Neural cell (in vitro differentiated cells): Measurements from ENCODE around the gene PLA2G12A. TPM values are rescaled to one million over a fixed set of nuclear protein-coding genes. Genes with fewer than 3 reads are reported as not detected.

ENCODE experiments used
- H2AFZ ChIP-seq: fragments of 200-600, 300-800 bp; sonication (generic), shearing (Covaris generic); 2 replicates; pipeline ENCODE4 v1.6.0; 2014; ENCODE audit warnings: low read depth, mild to moderate bottlenecking, antibody characterized with exemption, low read length, moderate library complexity
- H3F3A ChIP-seq: fragments of 200-600 bp; shearing (Covaris generic); 2 replicates; pipeline ENCODE4 v1.6.1; 2016; ENCODE audit warnings: mild to moderate bottlenecking, moderate library complexity, mixed read lengths, antibody characterized with exemption, low read length; ENCODE audit not compliant: insufficient read depth, poor library complexity, severe bottlenecking
- H3K27ac ChIP-seq: fragments of 200-600, 300-800 bp; sonication (generic), shearing (Covaris generic); 2 replicates; pipeline ENCODE4 v1.5.1; 2014; ENCODE audit warnings: mild to moderate bottlenecking, low read length, moderate library complexity
- H3K27me3 ChIP-seq: fragments of 300-800, 200-600 bp; sonication (generic), shearing (Covaris generic); 2 replicates; pipeline ENCODE4 v1.6.0; 2014; ENCODE audit warnings: mild to moderate bottlenecking, low read depth, low read length, moderate library complexity; ENCODE audit not compliant: insufficient read depth
- H3K36me3 ChIP-seq: fragments of 300-800, 200-600 bp; sonication (generic), shearing (Covaris generic); 2 replicates; pipeline ENCODE4 v1.5.1; 2014; ENCODE audit warnings: mild to moderate bottlenecking, antibody characterized with exemption, low read length, moderate library complexity; ENCODE audit not compliant: insufficient read depth
- H3K4me2 ChIP-seq: fragments of 300-800, 200-600 bp; sonication (generic), shearing (Covaris generic); 2 replicates; pipeline ENCODE4 v1.6.0; 2014; ENCODE audit warnings: mild to moderate bottlenecking, low read length
- H3K4me3 ChIP-seq: fragments of 300-800, 200-600 bp; sonication (generic), shearing (Covaris generic); 2 replicates; pipeline ENCODE4 v1.5.1; 2014; ENCODE audit warnings: mild to moderate bottlenecking, low read length, moderate library complexity
- H3K79me2 ChIP-seq: fragments of 200-600 bp; shearing (Covaris generic); replicated peaks from 2 replicates; pipeline ENCODE4 v1.6.0; 2014; ENCODE audit warnings: mild to moderate bottlenecking, low read length, moderate library complexity; ENCODE audit not compliant: insufficient read depth
- H3K9ac ChIP-seq: fragments of 300-800, 200-600 bp; sonication (generic), shearing (Covaris generic); 2 replicates; pipeline ENCODE4 v1.6.1; 2016; ENCODE audit warnings: mild to moderate bottlenecking, low read length, mixed read lengths
- H3K9me2 ChIP-seq: fragments of 200-600 bp; shearing (Covaris generic); 2 replicates; pipeline ENCODE4 v1.6.1; 2016; ENCODE audit warnings: mild to moderate bottlenecking, low read length, mixed read lengths; ENCODE audit not compliant: insufficient read depth
- H3K9me3 ChIP-seq: fragments of 200-600, 300-800 bp; sonication (generic), shearing (Covaris generic); 2 replicates; pipeline ENCODE4 v1.6.1; 2016; ENCODE audit warnings: mild to moderate bottlenecking, mixed run types, low read length, moderate library complexity, mixed read lengths
- H4K20me1 ChIP-seq: fragments of 200-600 bp; shearing (Covaris generic); 2 replicates; pipeline ENCODE4 v1.6.1; 2016; ENCODE audit warnings: mild to moderate bottlenecking, mixed run types; ENCODE audit not compliant: insufficient read depth
- CTCF ChIP-seq: fragments of 450-650 bp; IDR thresholded peaks from 2 replicates; pipeline ENCODE4 v1.5.1; 2014; ENCODE audit warnings: antibody characterized with exemption, mild to moderate bottlenecking, moderate library complexity; ENCODE audit not compliant: poor library complexity, severe bottlenecking
- EZH2 ChIP-seq: fragments of 200-600, 300-800 bp; shearing (Covaris generic), sonication (generic); IDR thresholded peaks from 2 replicates; pipeline ENCODE4 v1.6.1; 2014; ENCODE audit warnings: antibody characterized with exemption, low read length, borderline replicate concordance, mild to moderate bottlenecking; ENCODE audit not compliant: insufficient read depth, poor library complexity, severe bottlenecking
- MXI1 ChIP-seq: fragments of 450-650 bp; conservative IDR thresholded peaks from 2 replicates; pipeline ENCODE4 v1.6.1; 2014; ENCODE audit warnings: antibody characterized with exemption, mild to moderate bottlenecking; ENCODE audit not compliant: poor library complexity, severe bottlenecking
- POLR2AphosphoS5 ChIP-seq: IDR thresholded peaks from 2 replicates; pipeline ENCODE4 v1.6.1; 2012
- RAD21 ChIP-seq: fragments of 450-650 bp; conservative IDR thresholded peaks from 2 replicates; pipeline ENCODE4 v1.6.1; 2014; ENCODE audit warnings: antibody characterized with exemption, mild to moderate bottlenecking, moderate library complexity
- REST ChIP-seq: IDR thresholded peaks from 2 replicates; pipeline ENCODE4 v1.6.1; 2012; ENCODE audit warnings: borderline replicate concordance
- SMC3 ChIP-seq: fragments of 450-650 bp; conservative IDR thresholded peaks from 2 replicates; pipeline ENCODE4 v1.6.1; 2014; ENCODE audit warnings: antibody characterized with exemption, mild to moderate bottlenecking, moderate library complexity; ENCODE audit not compliant: poor library complexity
- TAF1 ChIP-seq: IDR thresholded peaks from 2 replicates; pipeline ENCODE4 v1.6.1; 2012; ENCODE audit warnings: low read depth
- polyA plus RNA-seq: library from polyadenylated mRNA; depleted of rRNA; stranded (reverse); fragments of >200 nt; gene quantifications from 2 replicates; pipeline ENCODE4 v1.2.3, GENCODE V29; 2014

PLA2G12A gene
- polyA plus RNA-seq, 1 donor from 2014 or later: 31.2 TPM

- H3K4me2 ChIP-seq: no peak overlapping the region
These were observed 20.9 kb upstream of the PLA2G12A start for GRCh38 chr4:109750652-109751244.

GRCh38 chr4:109749388-109750082 is 19.7 kb upstream of the PLA2G12A start:
- H4K20me1 ChIP-seq: no peaks in the 10 kb centered on the region
- H3K9me3 ChIP-seq: no peaks in the 10 kb centered on the region
- no peak overlapping the region for H2AFZ ChIP-seq
- no peak overlapping the region for H3K4me3 ChIP-seq
- H3K79me2 ChIP-seq: no peaks in the 10 kb centered on the region
- no peaks in the 10 kb centered on the region for H3K27me3 ChIP-seq
- H3K36me3 ChIP-seq: no peaks in the 10 kb centered on the region
- no peaks in the 10 kb centered on the region for H3F3A ChIP-seq
- H3K4me2 ChIP-seq: no peak overlapping the region
- H3K27ac ChIP-seq: no peak overlapping the region
- H3K9ac ChIP-seq: no peak overlapping the region
- H3K9me2 ChIP-seq: no peaks in the 10 kb centered on the region
- no peak for TF ChIP-seq RAD21
- no peak for TF ChIP-seq EZH2
- no peak for TF ChIP-seq TAF1
- TF ChIP-seq CTCF: no peak
- TF ChIP-seq POLR2AphosphoS5: no peak

More at GRCh38 chr4:109750652-109751244, 20.9 kb upstream of the PLA2G12A start:
- Histone ChIP-seq H3K9ac (no peak overlapping the region), H3K9me3 (no peaks in the 10 kb centered on the region), H3K36me3 (no peaks in the 10 kb centered on the region), H3K79me2 (no peaks in the 10 kb centered on the region), H3K4me3 (no peak overlapping the region), H3K9me2 (no peaks in the 10 kb centered on the region), H4K20me1 (no peaks in the 10 kb centered on the region), H2AFZ (no peak overlapping the region), H3K27ac (no peak overlapping the region), H3F3A (no peaks in the 10 kb centered on the region), H3K27me3 (no peaks in the 10 kb centered on the region)
- no peak for TF ChIP-seq POLR2AphosphoS5
- no peak for TF ChIP-seq REST
- no peak for TF ChIP-seq EZH2
- no peak for TF ChIP-seq TAF1
- no peak for TF ChIP-seq CTCF
- no peak for TF ChIP-seq SMC3
- no peak for TF ChIP-seq MXI1
- TF ChIP-seq RAD21: no peak
